AG09319 (cell line): ENCODE measurements around the gene LTA.

Experiments
- DNase-seq: peaks from one replicate; pipeline ENCODE4 v3.0.0-alpha.2; 2010; ENCODE audit warnings: low read depth; ENCODE audit errors: extremely low read depth
- TF ChIP-seq, protein P1 (sequence below): IDR thresholded peaks from 2 replicates; pipeline ENCODE4 v1.5.1; 2011; ENCODE audit warnings: low read depth, mild to moderate bottlenecking, inconsistent platforms, low read length, moderate library complexity

Gene LTA

DNA sequence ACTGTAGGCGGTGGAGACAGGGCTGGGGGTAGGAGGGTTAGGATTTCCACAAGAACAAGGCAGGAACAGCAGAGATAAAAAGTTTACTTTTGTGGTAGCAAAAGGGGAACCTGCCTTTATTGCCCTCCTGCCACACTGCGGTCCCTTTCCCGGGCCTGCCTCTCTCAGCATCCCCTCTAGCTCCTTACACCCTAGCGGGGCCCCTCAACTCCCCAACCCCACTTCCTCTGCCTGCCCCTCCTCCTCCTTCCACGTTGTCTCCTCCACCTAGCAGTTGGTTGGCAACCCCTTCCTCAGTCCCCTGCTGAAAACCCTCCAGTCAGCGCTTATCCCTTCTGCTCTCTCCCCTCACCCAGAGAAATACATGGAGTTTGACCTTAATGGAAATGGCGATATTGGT is 43.7 kb downstream of the LTA start:
- TF ChIP-seq, protein P1, sequence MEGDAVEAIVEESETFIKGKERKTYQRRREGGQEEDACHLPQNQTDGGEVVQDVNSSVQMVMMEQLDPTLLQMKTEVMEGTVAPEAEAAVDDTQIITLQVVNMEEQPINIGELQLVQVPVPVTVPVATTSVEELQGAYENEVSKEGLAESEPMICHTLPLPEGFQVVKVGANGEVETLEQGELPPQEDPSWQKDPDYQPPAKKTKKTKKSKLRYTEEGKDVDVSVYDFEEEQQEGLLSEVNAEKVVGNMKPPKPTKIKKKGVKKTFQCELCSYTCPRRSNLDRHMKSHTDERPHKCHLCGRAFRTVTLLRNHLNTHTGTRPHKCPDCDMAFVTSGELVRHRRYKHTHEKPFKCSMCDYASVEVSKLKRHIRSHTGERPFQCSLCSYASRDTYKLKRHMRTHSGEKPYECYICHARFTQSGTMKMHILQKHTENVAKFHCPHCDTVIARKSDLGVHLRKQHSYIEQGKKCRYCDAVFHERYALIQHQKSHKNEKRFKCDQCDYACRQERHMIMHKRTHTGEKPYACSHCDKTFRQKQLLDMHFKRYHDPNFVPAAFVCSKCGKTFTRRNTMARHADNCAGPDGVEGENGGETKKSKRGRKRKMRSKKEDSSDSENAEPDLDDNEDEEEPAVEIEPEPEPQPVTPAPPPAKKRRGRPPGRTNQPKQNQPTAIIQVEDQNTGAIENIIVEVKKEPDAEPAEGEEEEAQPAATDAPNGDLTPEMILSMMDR, result no peak
- no peak for DNase-seq

DNA sequence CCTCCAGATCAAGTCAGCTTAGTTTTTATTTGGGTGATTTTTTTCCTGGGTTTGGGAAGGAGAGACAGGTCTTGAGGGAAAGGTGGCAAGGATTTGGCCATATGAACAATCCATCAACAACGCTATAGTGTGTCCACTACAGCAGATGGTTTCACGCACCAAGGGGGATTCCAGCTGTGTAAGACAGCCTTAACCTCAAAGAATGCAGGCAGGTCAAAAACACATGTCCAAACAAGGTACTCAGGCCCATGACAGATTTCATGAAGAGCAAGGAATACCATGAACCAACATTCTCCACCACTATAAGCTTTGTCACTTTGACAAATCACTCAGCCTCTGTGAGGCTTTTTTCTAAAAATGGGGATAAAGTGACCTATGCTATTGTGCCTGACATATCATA is 44.9 kb downstream of the LTA start:
- TF ChIP-seq, protein P1, result no peak
- no peak for DNase-seq

DNA sequence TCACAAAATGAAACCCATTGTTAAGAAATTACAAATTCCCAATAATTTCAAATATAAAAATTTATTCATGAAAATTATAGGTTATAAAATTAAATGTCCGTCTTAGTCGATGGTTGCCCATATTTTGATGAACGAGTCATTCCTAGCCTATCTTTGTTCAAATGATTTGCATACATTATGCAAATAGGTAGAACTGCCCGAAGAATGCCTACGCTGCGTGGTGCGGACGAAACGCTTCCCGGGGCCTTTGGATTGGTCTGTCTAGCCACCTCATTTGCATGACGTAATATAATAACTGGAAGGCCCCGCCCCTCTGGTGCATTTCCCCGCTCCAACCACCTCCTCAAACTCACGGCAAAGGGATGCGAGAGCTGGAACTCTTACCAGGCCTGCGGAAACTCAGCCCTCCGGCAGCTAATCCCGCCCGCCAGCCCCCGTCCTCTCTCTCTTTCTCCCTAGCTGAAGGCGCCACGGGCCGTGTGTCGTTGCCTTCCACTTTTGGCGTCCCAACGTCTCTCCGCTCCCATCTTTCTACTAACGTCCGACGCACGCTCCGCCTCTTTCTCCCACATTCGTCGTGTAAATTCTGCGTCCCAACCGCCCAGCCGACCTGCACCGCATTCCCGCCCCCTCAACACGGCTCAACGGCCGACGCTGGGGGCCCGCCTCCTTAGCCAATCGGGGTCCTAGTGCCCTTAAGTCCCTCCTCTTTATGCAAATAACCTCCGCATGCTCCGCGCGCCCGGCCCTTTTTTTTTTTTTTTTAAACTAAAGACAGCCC is 47.9 kb downstream of the LTA start:
- TF ChIP-seq, protein P1, result no peak
- DNase-seq, result peak; percentile 95

DNA sequence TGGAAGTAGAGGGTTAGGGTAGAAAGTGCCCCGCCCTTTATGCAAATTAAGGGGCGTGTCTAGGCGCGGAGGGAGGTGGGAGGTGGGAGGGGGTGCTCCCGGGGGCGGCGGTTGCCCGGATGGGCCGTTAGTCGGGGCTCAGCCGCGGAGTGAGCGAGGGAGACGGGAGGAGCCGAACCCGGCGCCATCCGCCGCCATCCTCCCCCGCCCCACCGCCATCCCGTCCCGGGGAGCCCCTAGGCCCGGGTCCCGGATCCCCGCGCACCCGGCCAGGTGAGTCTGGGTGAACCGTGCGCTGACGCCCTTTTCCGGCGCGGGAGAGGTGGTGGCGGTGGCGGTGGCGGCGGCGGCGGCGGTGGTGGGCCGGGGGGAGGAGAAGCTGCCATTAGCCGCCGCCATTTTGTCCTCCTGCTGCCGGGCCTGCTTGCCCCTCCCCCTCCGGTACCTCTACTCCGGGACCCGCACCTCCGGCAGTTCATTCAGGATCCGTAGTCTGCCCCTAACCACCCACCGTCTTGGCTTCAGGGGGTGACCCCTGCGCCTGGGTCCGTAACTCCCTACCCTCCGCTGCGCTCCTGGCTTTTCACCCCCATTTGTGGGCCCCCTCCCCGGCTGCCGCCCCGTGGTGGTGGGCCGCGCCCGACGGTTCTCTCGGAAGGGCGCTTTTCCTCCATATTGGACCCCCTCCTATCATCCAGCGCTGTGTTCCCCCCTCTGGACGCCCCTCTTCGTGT is 48.7 kb downstream of the LTA start, which contains the start of gene PRRC2A:
Gene PRRC2A (plus strand): TSS at position 130 of the 734 bp plus-strand sequence. CDS start 2,075 bp downstream, outside the sequence.
- DNase-seq, result peak; percentile 97
- TF ChIP-seq, protein P1, result no peak

DNA sequence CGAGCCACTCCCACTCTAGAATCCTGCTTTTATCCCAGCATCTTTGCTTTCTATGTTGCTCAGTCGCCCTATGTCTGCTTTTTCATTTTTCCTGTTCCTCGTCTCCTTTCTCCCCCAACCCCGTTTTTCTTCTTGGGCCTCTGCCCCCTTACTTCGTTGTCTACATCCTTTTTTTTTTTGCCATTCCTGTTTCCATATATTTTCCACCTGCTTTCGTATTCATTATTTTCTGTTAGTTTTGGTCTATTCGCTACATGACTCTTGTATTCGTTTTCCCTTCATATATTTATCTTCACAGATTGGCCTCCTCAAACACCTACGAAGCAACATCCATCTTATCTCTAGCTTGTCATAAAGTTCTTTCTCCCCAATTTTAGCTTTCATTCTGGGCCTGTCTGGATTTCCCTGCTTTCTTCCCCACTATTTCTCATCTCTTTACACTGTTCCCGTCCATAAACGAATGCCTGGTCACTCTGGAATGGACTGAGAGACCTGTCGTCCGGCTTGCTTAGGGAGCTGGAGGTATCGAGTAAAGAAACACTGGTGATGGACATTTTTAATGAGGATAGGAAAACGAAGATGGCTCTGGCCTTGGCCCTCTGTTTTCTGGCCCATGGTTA is 49.3 kb downstream of the LTA start:
- TF ChIP-seq, protein P1, result no peak
- DNase-seq, result no peak

DNA sequence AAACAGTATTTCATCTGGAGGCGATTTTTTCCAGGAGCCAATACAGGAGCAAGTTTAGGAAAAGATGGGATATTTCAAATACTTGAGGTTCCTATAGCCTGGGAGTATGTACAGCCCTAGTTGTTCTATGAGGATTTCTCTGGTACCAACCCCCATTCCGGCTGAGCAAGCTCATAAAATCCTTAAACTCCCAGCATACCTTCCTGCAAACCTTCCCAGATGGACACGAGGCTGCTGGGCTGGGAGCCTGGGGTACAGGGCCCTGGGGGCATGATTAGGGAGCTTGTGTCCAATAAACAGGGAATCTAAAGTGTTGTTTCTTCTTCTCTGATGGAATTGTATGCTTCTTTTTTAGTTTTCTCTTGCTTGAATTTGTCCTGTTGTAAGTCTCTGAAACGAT is 49.9 kb downstream of the LTA start:
- TF ChIP-seq, protein P1, result no peak
- no peak for DNase-seq

DNA sequence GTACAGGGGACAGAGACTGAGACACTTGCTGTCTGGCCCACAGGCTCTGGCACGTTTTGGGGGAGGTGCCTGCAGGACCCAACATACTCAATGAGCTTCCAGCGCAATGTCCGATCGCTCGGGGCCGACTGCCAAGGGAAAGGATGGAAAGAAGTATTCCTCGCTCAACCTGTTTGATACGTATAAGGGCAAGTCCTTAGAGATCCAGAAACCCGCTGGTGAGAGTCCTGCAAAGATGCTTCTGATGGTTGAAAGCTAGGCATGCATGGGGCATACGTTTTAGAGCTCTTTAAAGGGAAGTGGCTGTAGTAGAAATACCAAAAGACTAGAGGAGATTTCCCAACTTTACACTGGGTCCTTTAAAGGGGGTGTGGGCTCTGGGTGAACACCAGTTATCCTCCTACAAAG is 50.6 kb downstream of the LTA start:
- TF ChIP-seq, protein P1, result no peak
- DNase-seq, result no peak
